Retinal pigment epithelial cell (primary cell): Measurements from ENCODE around the gene BMPR1B.

ENCODE experiments used
- DNase-seq: peaks from one replicate; pipeline ENCODE4 v3.0.0-alpha.2; 2010; ENCODE audit warnings: low read depth
- H3K4me3 ChIP-seq: 2 replicates; pipeline ENCODE4 v1.5.1; 2011; ENCODE audit warnings: mild to moderate bottlenecking, low read length, control low read depth, moderate library complexity
- CTCF ChIP-seq: conservative IDR thresholded peaks from 2 replicates; pipeline ENCODE4 v1.5.1; 2011; ENCODE audit warnings: low read depth, low read length, control low read depth, inconsistent platforms

Gene BMPR1B

GRCh38 chr4:94936854-94937253 is 179.1 kb downstream of the BMPR1B start:
- DNase-seq, result no peak
- no peak for TF ChIP-seq CTCF
- H3K4me3 ChIP-seq, result no peak overlapping the region

- H3K4me3 ChIP-seq, result no peak overlapping the region
- no peak for DNase-seq
- no peak for TF ChIP-seq CTCF
Measured at GRCh38 chr4:94939791-94940519, 182.2 kb downstream of the BMPR1B start.

GRCh38 chr4:94940520-94940908 is 182.8 kb downstream of the BMPR1B start:
- H3K4me3 ChIP-seq, result no peak overlapping the region
- DNase-seq, result no peak
- no peak for TF ChIP-seq CTCF

- no peak for TF ChIP-seq CTCF
- no peak for DNase-seq
- H3K4me3 ChIP-seq, result no peak overlapping the region
Measured at GRCh38 chr4:94941706-94942105, 184.0 kb downstream of the BMPR1B start.

DNA sequence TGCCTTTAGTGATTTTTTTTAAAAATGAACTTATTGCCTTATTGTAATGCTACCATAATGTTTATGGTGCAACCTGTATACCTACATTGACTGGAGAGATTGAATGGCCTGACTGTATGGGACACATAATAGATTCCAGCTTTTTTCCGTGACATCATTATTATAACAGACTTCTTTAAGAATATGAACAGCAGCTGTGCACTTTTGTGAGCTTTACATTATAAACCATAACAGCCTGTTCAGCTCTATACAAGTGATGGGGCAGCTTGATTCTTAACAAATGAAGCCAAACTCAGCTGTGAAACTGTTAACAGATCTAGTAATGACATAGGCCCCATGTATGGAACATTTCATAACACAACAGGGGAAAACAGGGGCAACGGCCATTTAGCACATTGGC is 187.0 kb downstream of the BMPR1B start:
- no peak for DNase-seq
- H3K4me3 ChIP-seq, result no peak overlapping the region
- no peak for TF ChIP-seq CTCF

GRCh38 chr4:94947681-94948108 is 189.9 kb downstream of the BMPR1B start:
- no peak overlapping the region for H3K4me3 ChIP-seq
- DNase-seq, result no peak
- TF ChIP-seq CTCF, result no peak

GRCh38 chr4:94954251-94954650 is 196.5 kb downstream of the BMPR1B start:
- no peak for DNase-seq
- no peak overlapping the region for H3K4me3 ChIP-seq
- TF ChIP-seq CTCF, result no peak
